Mononuclear cell (primary cell): ENCODE measurements around the gene TRIM65. TPM values are rescaled to one million over a fixed set of nuclear protein-coding genes. Genes with fewer than 3 reads are reported as not detected.

Source experiments
- H3K27me3 ChIP-seq: 2 replicates; pipeline ENCODE4 v1.6.0; 2011; ENCODE audit warnings: low read length, control low read depth; ENCODE audit not compliant: insufficient read depth
- H3K4me1 ChIP-seq: 2 replicates; pipeline ENCODE4 v1.5.1; 2011; ENCODE audit warnings: mild to moderate bottlenecking, low read length, control low read depth; ENCODE audit not compliant: insufficient read depth
- H3K4me3 ChIP-seq: 2 replicates; pipeline ENCODE4 v1.5.1; 2011; ENCODE audit warnings: mild to moderate bottlenecking, low read length, moderate library complexity
- H3K9me3 ChIP-seq: 2 replicates; pipeline ENCODE4 v1.5.1; 2011; ENCODE audit warnings: low read depth, mild to moderate bottlenecking, control low read depth, low read length
- total RNA-seq: library from RNA; depleted of rRNA; stranded (reverse); fragments of >200 nt; gene quantifications from one replicate; pipeline ENCODE4 v1.2.3, GENCODE V29; 2012

Gene TRIM65
- total RNA-seq, 1 donor = 5.8 TPM

DNA sequence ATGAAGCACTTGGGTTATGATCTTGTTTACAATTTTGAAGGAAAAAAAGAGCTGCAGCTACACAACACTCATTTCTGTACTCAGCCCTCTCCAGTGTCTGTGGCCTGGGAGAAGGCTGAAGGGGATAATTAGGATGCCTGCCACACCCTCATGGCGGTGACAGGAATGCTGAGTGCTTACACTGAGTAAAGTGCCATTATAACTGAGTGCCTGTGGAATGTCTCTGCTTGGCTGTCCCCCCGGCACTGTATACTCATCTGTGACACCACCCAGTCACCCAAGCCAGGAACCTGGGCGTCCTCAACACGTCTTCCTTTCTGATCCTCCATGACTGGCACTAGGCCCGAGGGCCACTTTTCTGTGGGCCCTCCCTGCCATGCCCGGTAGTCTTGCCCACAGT lies 11.4 kb upstream of the TRIM65 start:
- Histone ChIP-seq H3K9me3 (no peaks in the 10 kb centered on the region), H3K4me3 (no peak overlapping the region), H3K27me3 (no peaks in the 10 kb centered on the region), H3K4me1 (peaks cover 21% of the 10 kb centered on the region)

GRCh38 chr17:75906143-75906884 lies 9.6 kb upstream of the TRIM65 start:
- Histone ChIP-seq H3K9me3 (no peaks in the 10 kb centered on the region), H3K27me3 (no peaks in the 10 kb centered on the region), H3K4me3 (no peak overlapping the region), H3K4me1 (peaks cover 21% of the 10 kb centered on the region)

GRCh38 chr17:75904749-75905521 lies 8.2 kb upstream of the TRIM65 start, which contains the start of gene MRPL38:
MRPL38 (minus strand) TSS chr17:75904884; CDS start chr17:75904875, 9 bp downstream.
- no peaks in the 10 kb centered on the region for H3K9me3 ChIP-seq
- peak within 1 kb of the TSS; percentile 53 for H3K4me3 ChIP-seq

GRCh38 chr17:75902406-75902805 lies 5.7 kb upstream of the TRIM65 start:
- Histone ChIP-seq H3K27me3 (no peaks in the 10 kb centered on the region), H3K4me1 (peaks cover 22% of the 10 kb centered on the region), H3K9me3 (no peaks in the 10 kb centered on the region), H3K4me3 (no peak overlapping the region)

More at GRCh38 chr17:75904749-75905521, 8.2 kb upstream of the TRIM65 start, which contains the start of gene MRPL38:
- H3K4me1 ChIP-seq = peaks cover 21% of the 10 kb centered on the region
- no peaks in the 10 kb centered on the region for H3K27me3 ChIP-seq

- H3K4me3 ChIP-seq = no peak overlapping the region
- no peaks in the 10 kb centered on the region for H3K9me3 ChIP-seq
- peaks cover 26% of the 10 kb centered on the region for H3K4me1 ChIP-seq
- H3K27me3 ChIP-seq = no peaks in the 10 kb centered on the region
Observed at GRCh38 chr17:75901727-75902126, 5.0 kb upstream of the TRIM65 start.

- no peaks in the 10 kb centered on the region for H3K9me3 ChIP-seq
- peaks cover 25% of the 10 kb centered on the region for H3K4me1 ChIP-seq
- H3K4me3 ChIP-seq = no peak overlapping the region
- no peaks in the 10 kb centered on the region for H3K27me3 ChIP-seq
Observed at GRCh38 chr17:75900691-75901533, 4.2 kb upstream of the TRIM65 start.

DNA sequence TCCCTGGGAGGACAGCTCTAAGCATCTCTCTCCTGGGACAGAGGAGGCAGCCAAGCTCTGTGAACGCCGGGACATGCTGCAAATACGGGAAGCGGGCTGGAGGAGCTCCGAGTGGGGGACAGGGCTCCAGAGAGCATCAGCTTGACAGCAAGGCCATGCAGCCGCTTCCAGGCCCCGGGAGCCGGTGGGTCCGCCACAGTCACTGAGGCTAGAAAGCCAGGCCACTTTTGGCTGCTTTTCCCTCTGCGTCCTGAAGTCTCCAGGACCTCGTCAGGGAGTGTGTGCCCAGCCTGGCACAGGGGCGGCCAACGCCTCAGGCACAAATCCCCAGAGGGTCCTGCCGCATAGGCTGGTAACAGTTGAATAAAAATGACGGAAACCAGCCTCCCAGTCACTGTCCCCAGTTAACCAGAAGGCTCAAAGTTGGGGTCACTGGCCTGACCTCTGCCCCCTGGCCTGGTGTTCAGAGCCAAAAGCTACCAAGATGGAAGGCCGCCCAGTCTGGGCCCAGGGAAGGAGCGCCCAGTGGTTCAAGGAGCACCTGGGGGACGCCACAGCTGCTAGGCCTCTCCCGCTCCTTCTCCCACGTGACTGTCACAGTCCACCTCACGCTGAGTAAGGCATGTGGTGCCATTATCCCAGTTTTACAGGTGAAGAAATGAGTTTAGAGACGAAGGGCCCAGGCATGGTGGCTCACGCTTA lies 3.2 kb upstream of the TRIM65 start:
- peaks cover 26% of the 10 kb centered on the region for H3K4me1 ChIP-seq
- no peak overlapping the region for H3K4me3 ChIP-seq
- no peaks in the 10 kb centered on the region for H3K27me3 ChIP-seq
- H3K9me3 ChIP-seq = no peaks in the 10 kb centered on the region

- Histone ChIP-seq H3K4me1 (peaks cover 29% of the 10 kb centered on the region), H3K9me3 (no peaks in the 10 kb centered on the region), H3K27me3 (no peaks in the 10 kb centered on the region), H3K4me3 (no peak overlapping the region)
Observed at GRCh38 chr17:75899353-75899752, 2.6 kb upstream of the TRIM65 start.

GRCh38 chr17:75898791-75899190 lies 2.0 kb upstream of the TRIM65 start:
- Histone ChIP-seq H3K4me3 (no peak overlapping the region), H3K27me3 (no peaks in the 10 kb centered on the region), H3K9me3 (no peaks in the 10 kb centered on the region), H3K4me1 (peaks cover 23% of the 10 kb centered on the region)

GRCh38 chr17:75898065-75898464 lies 1.3 kb upstream of the TRIM65 start:
- no peaks in the 10 kb centered on the region for H3K27me3 ChIP-seq
- H3K9me3 ChIP-seq = no peaks in the 10 kb centered on the region
- no peak overlapping the region for H3K4me3 ChIP-seq
- H3K4me1 ChIP-seq = peaks cover 20% of the 10 kb centered on the region

DNA sequence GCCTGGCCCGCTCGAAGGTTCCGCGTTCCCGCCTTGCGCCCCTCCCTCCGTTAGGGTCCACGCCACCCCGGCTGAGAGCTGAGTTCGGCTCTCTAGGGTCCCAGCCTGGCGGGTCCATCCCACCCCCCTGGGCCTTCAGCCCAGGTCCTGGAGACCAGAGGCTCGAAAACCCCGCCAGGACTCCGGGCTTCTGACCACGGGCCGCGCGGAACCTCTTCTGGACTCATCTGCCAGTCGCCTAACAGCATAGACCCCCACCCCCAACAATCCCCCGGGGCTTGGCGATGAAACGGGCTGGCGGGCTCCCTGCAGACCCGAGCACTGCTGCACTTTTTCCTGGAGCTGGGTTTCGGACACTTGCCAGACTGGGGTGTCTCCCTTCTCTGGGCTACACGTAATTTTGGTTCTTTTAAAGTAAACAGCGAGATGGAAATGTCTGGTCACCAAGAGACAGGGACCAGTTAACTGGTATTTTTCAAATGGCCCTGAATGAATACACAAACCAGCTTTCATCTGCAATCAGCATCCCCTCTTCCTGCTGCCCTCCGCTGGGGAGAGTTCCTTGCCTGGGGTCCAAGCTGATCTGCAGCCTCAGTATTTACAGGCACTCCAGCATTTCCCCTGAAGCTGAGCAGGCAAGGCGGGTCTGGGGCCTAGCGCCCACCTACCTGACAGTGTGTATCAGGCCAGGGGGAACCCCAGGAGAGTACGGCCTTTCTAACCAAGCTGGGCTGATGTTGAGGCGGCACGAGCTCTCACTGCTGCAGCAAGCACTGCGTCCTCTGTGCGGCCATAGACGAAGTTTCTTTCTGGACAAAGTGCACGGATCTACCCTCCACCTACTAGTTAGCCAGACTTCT lies 639 bp upstream of the TRIM65 start:
- Histone ChIP-seq H3K9me3 (no peaks in the 10 kb centered on the region), H3K27me3 (no peaks in the 10 kb centered on the region), H3K4me1 (peaks cover 20% of the 10 kb centered on the region), H3K4me3 (no peak overlapping the region)

- no peaks in the 10 kb centered on the region for H3K9me3 ChIP-seq
- no peaks in the 10 kb centered on the region for H3K27me3 ChIP-seq
- H3K4me3 ChIP-seq = peak overlapping the region; percentile 71
- peaks cover 20% of the 10 kb centered on the region for H3K4me1 ChIP-seq
Observed at GRCh38 chr17:75895370-75896155, 1.2 kb downstream of the TRIM65 start.

- Histone ChIP-seq H3K4me3 (no peak overlapping the region), H3K9me3 (no peaks in the 10 kb centered on the region), H3K4me1 (peaks cover 20% of the 10 kb centered on the region), H3K27me3 (no peaks in the 10 kb centered on the region)
Observed at GRCh38 chr17:75894049-75894733, 2.6 kb downstream of the TRIM65 start.
